ENCODE data around the gene CD38. TPM values are rescaled to one million over a fixed set of nuclear protein-coding genes. Genes with fewer than 3 reads are reported as not detected.

The CD38 gene
- total and polyA plus RNA-seq, 2 donors (not counting 1 experiment from before 2014, with no cell fraction given), result 0.02 TPM; not detected in 1

GRCh38 chr4:15749001-15749400 lies 29.1 kb upstream of the CD38 start:
- H3K9me3 ChIP-seq (ENCODE audit: control insufficient read depth, insufficient read depth, low read depth, low read length), result no peaks in the 10 kb centered on the region

GRCh38 chr4:15751153-15751552 lies 27.0 kb upstream of the CD38 start:
- H3K36me3 ChIP-seq (ENCODE audit: control insufficient read depth, insufficient read depth, low read length), result no peaks in the 10 kb centered on the region
- H3K9me3 ChIP-seq (ENCODE audit: control insufficient read depth, insufficient read depth, low read depth, low read length), result no peaks in the 10 kb centered on the region
- no peak for DNase-seq (ENCODE audit: low read depth in 2 of 2)
- no peak overlapping the region for H3K4me3 ChIP-seq (replicated peaks in 1 of 4; ENCODE audit: control extremely low read depth in 1 of 4, insufficient read depth in 1 of 4, low read depth in 3 of 4, low read length in 4 of 4)
- H3K27me3 ChIP-seq (ENCODE audit: control insufficient read depth, insufficient read depth, low read length), result no peaks in the 10 kb centered on the region
- H4K20me1 ChIP-seq (ENCODE audit: control insufficient read depth, extremely low read depth, insufficient read depth, low read length), result no peaks in the 10 kb centered on the region
- H3K79me2 ChIP-seq (ENCODE audit: control insufficient read depth, insufficient read depth, low read length), result no peaks in the 10 kb centered on the region
- H3K27ac ChIP-seq (ENCODE audit: insufficient read depth, low read length), result no peak overlapping the region
- no peak overlapping the region for H3K4me2 ChIP-seq (ENCODE audit: extremely low read depth, insufficient read depth, low read length)
- no peaks in the 10 kb centered on the region for H3K4me1 ChIP-seq (ENCODE audit: control insufficient read depth, extremely low read depth, insufficient read depth, low read length)
- no peak overlapping the region for H2AFZ ChIP-seq (ENCODE audit: low read length)
- no peak overlapping the region for H3K9ac ChIP-seq (ENCODE audit: insufficient read depth, low read length)
- TF ChIP-seq CTCF (conservative IDR thresholded peaks at IDR 0.05 in 1 of 2, IDR thresholded peaks at IDR 0.05 in 1 of 2; ENCODE audit: low read depth in 1 of 2, low read length in 2 of 2), result no peak
- TF ChIP-seq EZH2 (IDR thresholded peaks at IDR 0.05; ENCODE audit: low read length, missing control alignments), result no peak

More at GRCh38 chr4:15749001-15749400, 29.1 kb upstream of the CD38 start:
- Histone ChIP-seq H3K79me2 (ENCODE audit: control insufficient read depth, insufficient read depth, low read length) (no peaks in the 10 kb centered on the region), H2AFZ (ENCODE audit: low read length) (no peak overlapping the region), H3K4me2 (ENCODE audit: extremely low read depth, insufficient read depth, low read length) (no peak overlapping the region), H3K27ac (ENCODE audit: insufficient read depth, low read length) (no peak overlapping the region), H3K4me1 (ENCODE audit: control insufficient read depth, extremely low read depth, insufficient read depth, low read length) (no peaks in the 10 kb centered on the region), H3K4me3 (replicated peaks in 1 of 4; ENCODE audit: control extremely low read depth in 1 of 4, insufficient read depth in 1 of 4, low read depth in 3 of 4, low read length in 4 of 4) (no peak overlapping the region), H3K27me3 (ENCODE audit: control insufficient read depth, insufficient read depth, low read length) (no peaks in the 10 kb centered on the region), H4K20me1 (ENCODE audit: control insufficient read depth, extremely low read depth, insufficient read depth, low read length) (no peaks in the 10 kb centered on the region), H3K9ac (ENCODE audit: insufficient read depth, low read length) (no peak overlapping the region), H3K36me3 (ENCODE audit: control insufficient read depth, insufficient read depth, low read length) (no peaks in the 10 kb centered on the region)
- no peak for TF ChIP-seq EZH2 (IDR thresholded peaks at IDR 0.05; ENCODE audit: low read length, missing control alignments)
- TF ChIP-seq CTCF (conservative IDR thresholded peaks at IDR 0.05 in 1 of 2, IDR thresholded peaks at IDR 0.05 in 1 of 2; ENCODE audit: low read depth in 1 of 2, low read length in 2 of 2), result no peak
- no peak for DNase-seq (ENCODE audit: low read depth in 2 of 2)

GRCh38 chr4:15753081-15753480 lies 25.0 kb upstream of the CD38 start:
- Histone ChIP-seq H4K20me1 (ENCODE audit: control insufficient read depth, extremely low read depth, insufficient read depth, low read length) (no peaks in the 10 kb centered on the region), H3K9me3 (ENCODE audit: control insufficient read depth, insufficient read depth, low read depth, low read length) (no peaks in the 10 kb centered on the region), H2AFZ (ENCODE audit: low read length) (no peak overlapping the region), H3K4me3 (replicated peaks in 1 of 4; ENCODE audit: control extremely low read depth in 1 of 4, insufficient read depth in 1 of 4, low read depth in 3 of 4, low read length in 4 of 4) (no peak overlapping the region), H3K9ac (ENCODE audit: insufficient read depth, low read length) (no peak overlapping the region), H3K79me2 (ENCODE audit: control insufficient read depth, insufficient read depth, low read length) (no peaks in the 10 kb centered on the region), H3K27ac (ENCODE audit: insufficient read depth, low read length) (no peak overlapping the region), H3K36me3 (ENCODE audit: control insufficient read depth, insufficient read depth, low read length) (no peaks in the 10 kb centered on the region), H3K27me3 (ENCODE audit: control insufficient read depth, insufficient read depth, low read length) (no peaks in the 10 kb centered on the region), H3K4me2 (ENCODE audit: extremely low read depth, insufficient read depth, low read length) (no peak overlapping the region), H3K4me1 (ENCODE audit: control insufficient read depth, extremely low read depth, insufficient read depth, low read length) (no peaks in the 10 kb centered on the region)
- DNase-seq (ENCODE audit: low read depth in 2 of 2), result no peak
- no peak for TF ChIP-seq CTCF (conservative IDR thresholded peaks at IDR 0.05 in 1 of 2, IDR thresholded peaks at IDR 0.05 in 1 of 2; ENCODE audit: low read depth in 1 of 2, low read length in 2 of 2)
- TF ChIP-seq EZH2 (IDR thresholded peaks at IDR 0.05; ENCODE audit: low read length, missing control alignments), result no peak

All from fibroblast of lung (primary cell).